ENCODE measurements around the gene ERBIN. TPM values are rescaled to one million over a fixed set of nuclear protein-coding genes. Genes with fewer than 3 reads are reported as not detected.

ERBIN gene
- total and polyA plus RNA-seq, 2 experiments from 2014 or later = 46.4 to 112 TPM

- in situ Hi-C loops (cut with MboI) = no loop called here
- TF ChIP-seq EZH2 (IDR thresholded peaks at IDR 0.05; ENCODE audit: insufficient read depth, poor library complexity, severe bottlenecking) (no peak), EZH2phosphoT487 (IDR thresholded peaks at IDR 0.05; ENCODE audit: insufficient read depth, low read depth) (no peak)
- no peak overlapping the region for H3K4me2 ChIP-seq (ENCODE audit: unreplicated experiment)
- H3K27ac ChIP-seq = no peak overlapping the region
- no peak overlapping the region for H3K9ac ChIP-seq
- H3K27me3 ChIP-seq (replicated peaks; ENCODE audit: insufficient read depth) = no peaks in the 10 kb centered on the region
- H2AFZ ChIP-seq = no peak overlapping the region
- DNase-seq = no peak
- H3K4me3 ChIP-seq = no peak overlapping the region
- H3K4me1 ChIP-seq (ENCODE audit: insufficient read depth) = no peaks in the 10 kb centered on the region
- H3K9me3 ChIP-seq (ENCODE audit: low read depth) = no peaks in the 10 kb centered on the region
- WGBS, 2 experiments (ENCODE audit: low coverage in 1 of 2, low lambda C conversion rate in 2 of 2, missing lambda C conversion rate in 2 of 2) = 97 to 98% methylated on average over 13 to 14 of the region's 14 CpGs
- H3K9me2 ChIP-seq (ENCODE audit: insufficient read depth) = no peaks in the 10 kb centered on the region
- H3K79me2 ChIP-seq (ENCODE audit: insufficient read depth) = peaks cover 93% of the 10 kb centered on the region
- H3F3A ChIP-seq (ENCODE audit: insufficient read depth) = peaks cover 21% of the 10 kb centered on the region
- H3K36me3 ChIP-seq (ENCODE audit: low read depth) = peaks cover 20% of the 10 kb centered on the region; the same call in 1 of the 2 replicates
- peaks cover 28% of the 10 kb centered on the region; the same call in 1 of the 2 replicates for H4K20me1 ChIP-seq (ENCODE audit: insufficient read depth)
Measured at GRCh38 chr5:66004216-66004615, 77.8 kb downstream of the ERBIN start.

GRCh38 chr5:66009277-66009676, 82.9 kb downstream of the ERBIN start:
- Histone ChIP-seq H3K4me3 (no peak overlapping the region), H3F3A (ENCODE audit: insufficient read depth) (peaks cover 24% of the 10 kb centered on the region; the same call in 1 of the 2 replicates), H3K4me2 (ENCODE audit: unreplicated experiment) (no peak overlapping the region), H2AFZ (no peak overlapping the region), H3K4me1 (ENCODE audit: insufficient read depth) (peaks cover 14% of the 10 kb centered on the region; the same call in 1 of the 2 replicates), H3K79me2 (ENCODE audit: insufficient read depth) (peaks cover 93% of the 10 kb centered on the region), H4K20me1 (ENCODE audit: insufficient read depth) (peaks cover 16% of the 10 kb centered on the region; the same call in 1 of the 2 replicates), H3K36me3 (ENCODE audit: low read depth) (peaks cover 31% of the 10 kb centered on the region), H3K27ac (no peak overlapping the region), H3K9me2 (ENCODE audit: insufficient read depth) (no peaks in the 10 kb centered on the region), H3K9ac (no peak overlapping the region), H3K9me3 (ENCODE audit: low read depth) (no peaks in the 10 kb centered on the region), H3K27me3 (replicated peaks; ENCODE audit: insufficient read depth) (no peaks in the 10 kb centered on the region)
- no peak for TF ChIP-seq EZH2 (IDR thresholded peaks at IDR 0.05; ENCODE audit: insufficient read depth, poor library complexity, severe bottlenecking)
- TF ChIP-seq EZH2phosphoT487 (IDR thresholded peaks at IDR 0.05; ENCODE audit: insufficient read depth, low read depth) = no peak
- 95 to 100% methylated on average over 2 of the region's 2 CpGs for WGBS, 2 experiments (ENCODE audit: low coverage in 1 of 2, low lambda C conversion rate in 2 of 2, missing lambda C conversion rate in 2 of 2)
- no peak for DNase-seq
- in situ Hi-C loops (cut with MboI) = no loop called here

- Histone ChIP-seq H4K20me1 (ENCODE audit: insufficient read depth) (peaks cover 11% of the 10 kb centered on the region; the same call in 1 of the 2 replicates), H3K9me3 (ENCODE audit: low read depth) (no peaks in the 10 kb centered on the region), H3K27me3 (replicated peaks; ENCODE audit: insufficient read depth) (no peaks in the 10 kb centered on the region), H3K27ac (no peak overlapping the region), H3K9ac (no peak overlapping the region), H3K4me2 (ENCODE audit: unreplicated experiment) (no peak overlapping the region), H2AFZ (no peak overlapping the region), H3K4me1 (ENCODE audit: insufficient read depth) (peaks cover 14% of the 10 kb centered on the region; the same call in 1 of the 2 replicates), H3F3A (ENCODE audit: insufficient read depth) (peaks cover 32% of the 10 kb centered on the region; the same call in 1 of the 2 replicates), H3K4me3 (no peak overlapping the region), H3K9me2 (ENCODE audit: insufficient read depth) (no peaks in the 10 kb centered on the region), H3K36me3 (ENCODE audit: low read depth) (peaks cover 41% of the 10 kb centered on the region), H3K79me2 (ENCODE audit: insufficient read depth) (peaks cover 93% of the 10 kb centered on the region)
- in situ Hi-C loops (cut with MboI) = no loop called here
- peak; percentile 8 for DNase-seq
- TF ChIP-seq EZH2 (IDR thresholded peaks at IDR 0.05; ENCODE audit: insufficient read depth, poor library complexity, severe bottlenecking) (no peak), EZH2phosphoT487 (IDR thresholded peaks at IDR 0.05; ENCODE audit: insufficient read depth, low read depth) (0 out of 2 replicates have a peak, but pooled peaks have one; percentile 37)
Measured at GRCh38 chr5:66010476-66010875, 84.1 kb downstream of the ERBIN start.

GRCh38 chr5:66012271-66012670, 85.9 kb downstream of the ERBIN start:
- Histone ChIP-seq H4K20me1 (ENCODE audit: insufficient read depth) (peaks cover 11% of the 10 kb centered on the region; the same call in 1 of the 2 replicates), H3K27ac (no peak overlapping the region), H3K4me1 (ENCODE audit: insufficient read depth) (peaks cover 14% of the 10 kb centered on the region; the same call in 1 of the 2 replicates), H3K4me3 (no peak overlapping the region), H3K36me3 (ENCODE audit: low read depth) (peaks cover 56% of the 10 kb centered on the region), H3K27me3 (replicated peaks; ENCODE audit: insufficient read depth) (no peaks in the 10 kb centered on the region), H3K9ac (no peak overlapping the region), H3K79me2 (ENCODE audit: insufficient read depth) (peaks cover 100% of the 10 kb centered on the region), H3K4me2 (ENCODE audit: unreplicated experiment) (no peak overlapping the region), H3K9me3 (ENCODE audit: low read depth) (no peaks in the 10 kb centered on the region), H2AFZ (no peak overlapping the region), H3K9me2 (ENCODE audit: insufficient read depth) (no peaks in the 10 kb centered on the region), H3F3A (ENCODE audit: insufficient read depth) (peaks cover 50% of the 10 kb centered on the region)
- no peak for DNase-seq
- in situ Hi-C loops (cut with MboI) = no loop called here
- TF ChIP-seq EZH2phosphoT487 (IDR thresholded peaks at IDR 0.05; ENCODE audit: insufficient read depth, low read depth) (no peak), EZH2 (IDR thresholded peaks at IDR 0.05; ENCODE audit: insufficient read depth, poor library complexity, severe bottlenecking) (no peak)

- no peak for DNase-seq
- Histone ChIP-seq H3K9me2 (ENCODE audit: insufficient read depth) (no peaks in the 10 kb centered on the region), H3K9ac (no peak overlapping the region), H3K79me2 (ENCODE audit: insufficient read depth) (peaks cover 98% of the 10 kb centered on the region), H3K27me3 (replicated peaks; ENCODE audit: insufficient read depth) (no peaks in the 10 kb centered on the region), H3K4me2 (ENCODE audit: unreplicated experiment) (no peak overlapping the region), H4K20me1 (ENCODE audit: insufficient read depth) (peaks cover 11% of the 10 kb centered on the region; the same call in 1 of the 2 replicates), H3K27ac (no peak overlapping the region), H3K4me3 (no peak overlapping the region), H3F3A (ENCODE audit: insufficient read depth) (peaks cover 59% of the 10 kb centered on the region), H3K9me3 (ENCODE audit: low read depth) (no peaks in the 10 kb centered on the region), H2AFZ (no peak overlapping the region), H3K4me1 (ENCODE audit: insufficient read depth) (peaks cover 14% of the 10 kb centered on the region; the same call in 1 of the 2 replicates), H3K36me3 (ENCODE audit: low read depth) (peaks cover 57% of the 10 kb centered on the region)
- no peak for TF ChIP-seq EZH2phosphoT487 (IDR thresholded peaks at IDR 0.05; ENCODE audit: insufficient read depth, low read depth)
- 54 to 55% methylated on average over 2 of the region's 2 CpGs for WGBS, 2 experiments (ENCODE audit: low coverage in 1 of 2, low lambda C conversion rate in 2 of 2, missing lambda C conversion rate in 2 of 2)
- in situ Hi-C loops (cut with MboI) = no loop called here
Measured at GRCh38 chr5:66013397-66013796, 87.0 kb downstream of the ERBIN start.

Data from GM23248 (cell line).